22Rv1 (cell line): ENCODE measurements around the gene DHRS11.

ENCODE experiments used
- H3K27ac ChIP-seq: fragments of 450-650 bp; 2 replicates; pipeline ENCODE4 v1.5.1; 2017
- CTCF ChIP-seq: fragments of 450-650 bp; IDR thresholded peaks from 2 replicates; pipeline ENCODE4 v1.5.1; 2017; ENCODE audit warnings: mild to moderate bottlenecking
- ZFX ChIP-seq: fragments of 450-650 bp; IDR thresholded peaks from 2 replicates; pipeline ENCODE4 v1.6.1; 2017; ENCODE audit warnings: antibody characterized with exemption, borderline replicate concordance

Gene DHRS11, protein sequence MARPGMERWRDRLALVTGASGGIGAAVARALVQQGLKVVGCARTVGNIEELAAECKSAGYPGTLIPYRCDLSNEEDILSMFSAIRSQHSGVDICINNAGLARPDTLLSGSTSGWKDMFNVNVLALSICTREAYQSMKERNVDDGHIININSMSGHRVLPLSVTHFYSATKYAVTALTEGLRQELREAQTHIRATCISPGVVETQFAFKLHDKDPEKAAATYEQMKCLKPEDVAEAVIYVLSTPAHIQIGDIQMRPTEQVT

DNA sequence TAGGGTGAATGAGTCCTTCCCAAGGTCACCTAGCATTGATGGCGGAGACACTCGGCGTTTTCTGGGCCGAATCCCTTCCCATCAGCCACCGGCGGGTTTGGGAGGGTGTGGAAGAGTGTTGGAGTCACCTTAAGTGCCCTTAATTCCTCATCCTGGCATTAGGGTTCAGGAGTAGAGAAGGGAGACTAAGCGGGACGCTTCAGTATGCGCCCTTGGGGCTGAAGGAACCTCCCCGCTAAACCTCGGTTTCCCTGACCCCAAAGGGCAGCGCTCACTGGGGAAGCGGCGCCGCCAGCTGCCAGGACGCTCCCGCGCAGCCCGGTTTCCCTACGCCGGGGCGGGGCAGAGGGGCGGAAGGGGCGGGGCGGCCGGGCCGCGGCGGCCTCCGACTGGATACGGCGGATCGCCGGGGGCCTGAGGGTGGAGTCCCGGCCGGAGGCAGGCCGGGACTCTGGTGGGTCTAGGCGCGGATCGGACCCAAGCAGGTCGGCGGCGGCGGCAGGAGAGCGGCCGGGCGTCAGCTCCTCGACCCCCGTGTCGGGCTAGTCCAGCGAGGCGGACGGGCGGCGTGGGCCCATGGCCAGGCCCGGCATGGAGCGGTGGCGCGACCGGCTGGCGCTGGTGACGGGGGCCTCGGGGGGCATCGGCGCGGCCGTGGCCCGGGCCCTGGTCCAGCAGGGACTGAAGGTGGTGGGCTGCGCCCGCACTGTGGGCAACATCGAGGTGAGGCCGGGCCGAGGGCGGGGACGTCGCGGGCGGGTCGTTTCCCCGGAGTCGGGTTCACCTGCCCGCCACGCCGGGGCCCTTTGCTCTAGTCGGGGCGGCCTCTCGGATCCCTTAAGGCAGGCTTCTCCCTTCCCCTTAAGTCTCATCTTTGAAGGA is at the start of gene DHRS11:
DHRS11 (plus strand) TSS at position 446 of the 882 bp plus-strand sequence; CDS start at position 577, 131 bp downstream.
- H3K27ac ChIP-seq = peak within 1 kb of the TSS; percentile 71
- TF ChIP-seq ZFX (no peak), CTCF (no peak)

- no peak overlapping the region for H3K27ac ChIP-seq
- TF ChIP-seq ZFX (no peak), CTCF (no peak)
Measured at GRCh38 chr17:36542755-36543154, 48.9 kb upstream of the DHRS11 start.

DNA sequence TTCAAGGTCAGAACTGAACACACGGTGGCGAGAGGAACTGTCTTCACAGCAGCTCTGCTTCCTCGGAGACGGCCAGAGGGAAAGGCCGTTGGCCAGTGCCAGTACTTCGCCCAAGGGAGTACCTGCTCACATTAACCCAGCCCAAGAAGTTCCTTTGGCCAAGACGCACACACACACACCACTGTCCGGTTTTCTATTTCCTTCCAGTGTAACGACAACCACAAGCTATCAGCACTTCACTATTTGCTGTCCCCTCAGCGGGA is 47.7 kb upstream of the DHRS11 start:
- TF ChIP-seq ZFX (no peak), CTCF (no peak; the same call in 1 of the 2 replicates)
- peak overlapping the region; percentile 97 for H3K27ac ChIP-seq

GRCh38 chr17:36544307-36545076 is 47.2 kb upstream of the DHRS11 start, which contains the start of gene GGNBP2:
Gene GGNBP2 (plus strand): TSS chr17:36544919. CDS start chr17:36545725, 806 bp downstream.
- TF ChIP-seq CTCF (no peak), ZFX (no peak)
- H3K27ac ChIP-seq = peak within 1 kb of the TSS; percentile 97

- H3K27ac ChIP-seq = peak overlapping the region; percentile 97
- TF ChIP-seq CTCF (no peak), ZFX (no peak)
Measured at GRCh38 chr17:36545077-36545464, 46.6 kb upstream of the DHRS11 start.

GRCh38 chr17:36545465-36546417 is 45.9 kb upstream of the DHRS11 start:
- TF ChIP-seq CTCF = no peak
- no peak for TF ChIP-seq ZFX

More at GRCh38 chr17:36545465-36546417, 45.9 kb upstream of the DHRS11 start:
- peak overlapping the region; percentile 97 for H3K27ac ChIP-seq
